SK-N-SH treated with all-trans-retinoic acid at 6 μM for 48 hours (cell line): ENCODE results near the gene GPX3.

Source experiments
- ATAC-seq: fragments of 200-7000 bp; cut with Tn5 transposase; 3 replicates; pipeline ENCODE4 v1.9.1; 2020; ENCODE audit warnings: mild to moderate bottlenecking, moderate library complexity
- ARNTL ChIP-seq: fragments of 450-650 bp; formaldehyde crosslinking; IDR thresholded peaks from 2 replicates; pipeline ENCODE4 v1.5.0; 2020; ENCODE audit warnings: low read depth, mild to moderate bottlenecking, moderate library complexity, borderline replicate concordance
- BACH2 ChIP-seq: fragments of 250-450 bp; sonication (Bioruptor Pico); IDR thresholded peaks from 2 replicates; pipeline ENCODE4 v1.9.0; 2021; ENCODE audit warnings: mild to moderate bottlenecking, borderline replicate concordance
- CREB5 ChIP-seq: fragments of 250-450 bp; sonication (Bioruptor Pico); IDR thresholded peaks from 2 replicates; pipeline ENCODE4 v1.5.1; 2020; ENCODE audit warnings: low read depth, mild to moderate bottlenecking, moderate library complexity
- CSRNP3 ChIP-seq: fragments of 250-450 bp; sonication (Bioruptor Pico); IDR thresholded peaks from 2 replicates; pipeline ENCODE4 v1.5.1; 2021; ENCODE audit warnings: mild to moderate bottlenecking, moderate library complexity
- ESRRG ChIP-seq: fragments of 250-450 bp; sonication (Bioruptor Pico); IDR thresholded peaks from 2 replicates; pipeline ENCODE4 v1.6.1; 2021; ENCODE audit warnings: mild to moderate bottlenecking
- GLIS3 ChIP-seq: fragments of 250-450 bp; sonication (Bioruptor Pico); IDR thresholded peaks from 2 replicates; pipeline ENCODE4 v1.5.0; 2020; ENCODE audit warnings: mild to moderate bottlenecking, moderate library complexity
- OSR1 ChIP-seq: fragments of 250-450 bp; sonication (Bioruptor Pico); IDR thresholded peaks from 2 replicates; pipeline ENCODE4 v1.8.0; 2022; ENCODE audit warnings: moderate library complexity, mild to moderate bottlenecking, inconsistent platforms
- PATZ1 ChIP-seq: fragments of 250-450 bp; sonication (Bioruptor Pico); IDR thresholded peaks from 2 replicates; pipeline ENCODE4 v1.8.0; 2020; ENCODE audit warnings: mild to moderate bottlenecking, moderate library complexity, borderline replicate concordance
- POU6F1 ChIP-seq: fragments of 250-450 bp; sonication (Bioruptor Pico); IDR thresholded peaks from 2 replicates; pipeline ENCODE4 v1.8.0; 2021; ENCODE audit warnings: low read depth, mild to moderate bottlenecking, moderate library complexity, borderline replicate concordance
- PPARA ChIP-seq: fragments of 250-450 bp; sonication (Bioruptor Pico); IDR thresholded peaks from 2 replicates; pipeline ENCODE4 v1.5.0; 2020; ENCODE audit warnings: mild to moderate bottlenecking, borderline replicate concordance
- RARB ChIP-seq: fragments of 250-450 bp; sonication (Bioruptor Pico); IDR thresholded peaks from 2 replicates; pipeline ENCODE4 v1.8.0; 2021; ENCODE audit warnings: mild to moderate bottlenecking, moderate library complexity
- SNAI2 ChIP-seq: fragments of 250-450 bp; sonication (Bioruptor Pico); IDR thresholded peaks from 2 replicates; pipeline ENCODE4 v1.5.0; 2020; ENCODE audit warnings: mild to moderate bottlenecking, moderate library complexity
- TCF4 ChIP-seq: fragments of 250-450 bp; sonication (Bioruptor Pico); IDR thresholded peaks from 2 replicates; pipeline ENCODE4 v1.8.0; 2021; ENCODE audit warnings: mild to moderate bottlenecking, moderate library complexity, borderline replicate concordance
- TOX ChIP-seq: fragments of 250-450 bp; sonication (Bioruptor Pico); IDR thresholded peaks from 2 replicates; pipeline ENCODE4 v1.8.0; 2021; ENCODE audit warnings: mild to moderate bottlenecking, moderate library complexity, borderline replicate concordance
- TSHZ2 ChIP-seq: fragments of 250-450 bp; sonication (Bioruptor Pico); IDR thresholded peaks from 2 replicates; pipeline ENCODE4 v1.5.0; 2020; ENCODE audit warnings: mild to moderate bottlenecking, moderate library complexity
- ZC3H10 ChIP-seq: fragments of 250-450 bp; sonication (Bioruptor Pico); IDR thresholded peaks from 2 replicates; pipeline ENCODE4 v1.5.1; 2021; ENCODE audit warnings: mild to moderate bottlenecking, moderate library complexity
- ZFP3 ChIP-seq: fragments of 250-450 bp; sonication (Bioruptor Pico); IDR thresholded peaks from 2 replicates; pipeline ENCODE4 v1.5.0; 2020; ENCODE audit warnings: mild to moderate bottlenecking, moderate library complexity
- ZFP30 ChIP-seq: fragments of 450-650 bp; formaldehyde crosslinking; IDR thresholded peaks from 2 replicates; pipeline ENCODE4 v1.5.0; 2022; ENCODE audit warnings: mild to moderate bottlenecking, moderate library complexity
- ZNF565 ChIP-seq: fragments of 450-650 bp; formaldehyde crosslinking; conservative IDR thresholded peaks from 2 replicates; pipeline ENCODE4 v1.5.0; 2020; ENCODE audit warnings: low read depth, mild to moderate bottlenecking, moderate library complexity
- ZNF70 ChIP-seq: fragments of 450-650 bp; formaldehyde crosslinking; IDR thresholded peaks from 2 replicates; pipeline ENCODE4 v1.5.0; 2020; ENCODE audit warnings: mild to moderate bottlenecking, moderate library complexity
- ZNF8 ChIP-seq: fragments of 450-650 bp; formaldehyde crosslinking; IDR thresholded peaks from 2 replicates; pipeline ENCODE4 v1.5.0; 2020; ENCODE audit warnings: mild to moderate bottlenecking, moderate library complexity

The GPX3 gene

GRCh38 chr5:151019331-151019730, 1.1 kb upstream of the GPX3 start:
- ATAC-seq = no peak
- TF ChIP-seq RARB = no peak
- TF ChIP-seq SNAI2 (CRISPR knock-in tag) = no peak
- no peak for TF ChIP-seq GLIS3
- no peak for TF ChIP-seq ZFP30 (CRISPR knock-in tag)
- TF ChIP-seq ZFP3 (CRISPR knock-in tag) = no peak
- no peak for TF ChIP-seq CREB5 (CRISPR knock-in tag)
- TF ChIP-seq POU6F1 (CRISPR knock-in tag) = no peak
- no peak for TF ChIP-seq ZC3H10 (CRISPR knock-in tag)
- TF ChIP-seq BACH2 (CRISPR knock-in tag) = no peak
- TF ChIP-seq CSRNP3 (CRISPR knock-in tag) = no peak
- no peak for TF ChIP-seq TSHZ2
- no peak for TF ChIP-seq ARNTL
- TF ChIP-seq OSR1 (CRISPR knock-in tag) = no peak
- TF ChIP-seq ZNF70 (CRISPR knock-in tag) = no peak

GRCh38 chr5:151021746-151022145, 1.4 kb downstream of the GPX3 start:
- no peak for ATAC-seq
- TF ChIP-seq RARB (no peak), ZFP30 (CRISPR knock-in tag) (no peak), ZNF8 (no peak), PATZ1 (CRISPR knock-in tag) (no peak), TOX (CRISPR knock-in tag) (no peak), POU6F1 (CRISPR knock-in tag) (no peak), PPARA (CRISPR knock-in tag) (no peak), OSR1 (CRISPR knock-in tag) (no peak), GLIS3 (no peak), TSHZ2 (no peak), ZC3H10 (CRISPR knock-in tag) (no peak), TCF4 (CRISPR knock-in tag) (no peak), BACH2 (CRISPR knock-in tag) (no peak), ESRRG (no peak), ZNF565 (CRISPR knock-in tag) (no peak), ZNF70 (CRISPR knock-in tag) (no peak), ZFP3 (CRISPR knock-in tag) (no peak)
